Fibroblast of lung (primary cell): ENCODE results near the gene DIP2C. TPM values are rescaled to one million over a fixed set of nuclear protein-coding genes. Genes with fewer than 3 reads are reported as not detected.

Experiments
- DNase-seq, 2 donors: peaks; one replicate each; pipeline versions ENCODE4 v3.0.0 to v3.0.0-alpha.2; 2010; ENCODE audit warnings: low read depth in 2 of 2
- H2AFZ ChIP-seq: 2 replicates; pipeline ENCODE4 v1.5.1; 2012; ENCODE audit warnings: low read length, control low read depth, inconsistent platforms
- H3K27ac ChIP-seq: 2 replicates; pipeline ENCODE4 v1.5.1; 2011; ENCODE audit warnings: low read length, control low read depth; ENCODE audit not compliant: insufficient read depth
- H3K27me3 ChIP-seq: 2 replicates; pipeline ENCODE4 v1.5.1; 2011; ENCODE audit warnings: mild to moderate bottlenecking, low read length; ENCODE audit not compliant: control insufficient read depth, insufficient read depth
- H3K36me3 ChIP-seq: 2 replicates; pipeline ENCODE4 v1.5.1; 2011; ENCODE audit warnings: low read length; ENCODE audit not compliant: control insufficient read depth, insufficient read depth
- H3K4me1 ChIP-seq: 2 replicates; pipeline ENCODE4 v1.5.1; 2011; ENCODE audit warnings: low read length; ENCODE audit not compliant: control insufficient read depth, insufficient read depth; ENCODE audit errors: extremely low read depth
- H3K4me2 ChIP-seq: 2 replicates; pipeline ENCODE4 v1.5.1; 2011; ENCODE audit warnings: low read length, control low read depth; ENCODE audit not compliant: insufficient read depth; ENCODE audit errors: extremely low read depth
- H3K4me3 ChIP-seq, 4 experiments: fragments of 200-600 bp in 1 of 4; sonication (generic) in 1 of 4; replicated peaks in 1 of 4; 2 replicates each; pipeline ENCODE4 v1.5.1; 2011 to 2016; ENCODE audit warnings: low read length in 4 of 4, low read depth in 3 of 4, mild to moderate bottlenecking in 3 of 4, control low read depth in 2 of 4, inconsistent platforms in 1 of 4, mixed read lengths in 1 of 4; ENCODE audit not compliant: insufficient read depth in 1 of 4; ENCODE audit errors: control extremely low read depth in 1 of 4
- H3K79me2 ChIP-seq: 2 replicates; pipeline ENCODE4 v1.5.1; 2012; ENCODE audit warnings: mild to moderate bottlenecking, low read length, inconsistent platforms; ENCODE audit not compliant: control insufficient read depth, insufficient read depth
- H3K9ac ChIP-seq: 2 replicates; pipeline ENCODE4 v1.5.1; 2011; ENCODE audit warnings: mild to moderate bottlenecking, low read length, control low read depth; ENCODE audit not compliant: insufficient read depth
- H3K9me3 ChIP-seq: 2 replicates; pipeline ENCODE4 v1.5.1; 2012; ENCODE audit warnings: low read depth, low read length; ENCODE audit not compliant: control insufficient read depth, insufficient read depth
- H4K20me1 ChIP-seq: 2 replicates; pipeline ENCODE4 v1.5.1; 2011; ENCODE audit warnings: low read length; ENCODE audit not compliant: control insufficient read depth, insufficient read depth; ENCODE audit errors: extremely low read depth
- CTCF ChIP-seq, 2 donors: IDR thresholded peaks in 1 of 2; conservative IDR thresholded peaks in 1 of 2; 1 replicate in 1 of 2; 2 replicates in 1 of 2; pipeline ENCODE4 v1.5.1; 2011 to 2012; ENCODE audit warnings: low read length in 2 of 2, control low read depth in 1 of 2, inconsistent platforms in 1 of 2, low read depth in 1 of 2, mild to moderate bottlenecking in 1 of 2
- EZH2 ChIP-seq: IDR thresholded peaks from 2 replicates; pipeline ENCODE4 v1.5.1; 2012; ENCODE audit warnings: low read length, control low read depth, mild to moderate bottlenecking; ENCODE audit errors: missing control alignments
- polyA plus RNA-seq, 2 donors: library from polyadenylated mRNA; depleted of rRNA in 1 of 2; stranded (reverse) in 1 of 2; unstranded in 1 of 2; fragments of >200 nt; gene quantifications; 2 replicates each; pipeline ENCODE4 v1.2.1, GENCODE V29; 2011 to 2012; ENCODE audit warnings: missing spikeins in 1 of 2
- total RNA-seq: library from RNA; depleted of rRNA; stranded (reverse); fragments of >200 nt; gene quantifications from 2 replicates; pipeline ENCODE4 v1.2.1, GENCODE V29; 2014

DIP2C gene
- total and polyA plus RNA-seq, 2 donors (not counting 1 experiment from before 2014, with no cell fraction given), result 10.7 to 18.3 TPM

DNA sequence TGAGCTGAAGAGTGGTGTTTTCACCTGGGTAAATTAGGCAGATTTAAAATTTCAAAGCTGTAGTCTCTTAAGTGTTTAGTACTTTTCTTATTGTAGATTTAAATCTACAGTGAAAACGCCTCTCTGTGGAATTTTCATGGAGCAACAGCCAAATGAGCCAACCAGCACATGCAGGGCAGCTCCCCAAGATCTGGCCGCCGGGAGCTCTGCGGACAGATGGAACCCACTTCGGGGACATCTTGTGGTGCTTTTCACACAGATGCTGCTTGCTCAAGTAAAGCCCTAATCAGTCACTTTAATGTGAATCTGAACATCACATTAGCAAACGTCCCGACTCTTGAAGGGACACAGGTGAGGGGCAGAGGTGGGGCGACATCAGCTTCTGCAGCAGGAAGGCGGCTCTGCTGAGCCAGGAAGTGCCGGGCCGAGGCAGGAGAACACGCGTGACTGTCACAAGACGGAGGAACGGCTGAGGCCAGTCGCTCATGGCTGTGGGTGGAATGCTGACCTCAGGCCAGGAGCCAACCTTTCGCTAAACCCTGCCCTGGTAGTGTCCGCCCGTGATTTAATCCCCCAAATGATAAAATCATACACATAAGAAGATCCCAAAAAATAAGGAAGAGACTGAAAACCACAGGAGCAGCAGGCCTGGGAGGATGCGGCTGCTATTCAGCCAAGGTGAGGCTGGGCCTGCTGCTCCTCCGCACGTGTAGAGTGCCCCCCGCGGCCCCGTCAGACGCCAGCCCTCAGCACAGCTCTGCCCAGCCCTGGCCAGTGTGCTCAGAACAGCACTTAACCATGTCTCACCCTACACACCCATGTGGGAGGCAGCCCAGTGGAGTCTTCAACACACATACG is 297.4 kb downstream of the DIP2C start:
- Histone ChIP-seq H3K27me3 (no peaks in the 10 kb centered on the region), H3K36me3 (peaks cover 6% of the 10 kb centered on the region), H3K79me2 (no peaks in the 10 kb centered on the region), H2AFZ (no peak overlapping the region), H3K4me1 (no peaks in the 10 kb centered on the region), H4K20me1 (no peaks in the 10 kb centered on the region), H3K9ac (no peak overlapping the region), H3K4me3 (no peak overlapping the region), H3K4me2 (no peak overlapping the region), H3K27ac (no peak overlapping the region), H3K9me3 (no peaks in the 10 kb centered on the region)
- TF ChIP-seq CTCF (conservative IDR thresholded peaks at IDR 0.05 in 1 of 2, IDR thresholded peaks at IDR 0.05 in 1 of 2; ENCODE audit: low read depth in 1 of 2, low read length in 2 of 2), result no peak
- TF ChIP-seq EZH2, result no peak
- no peak for DNase-seq

DNA sequence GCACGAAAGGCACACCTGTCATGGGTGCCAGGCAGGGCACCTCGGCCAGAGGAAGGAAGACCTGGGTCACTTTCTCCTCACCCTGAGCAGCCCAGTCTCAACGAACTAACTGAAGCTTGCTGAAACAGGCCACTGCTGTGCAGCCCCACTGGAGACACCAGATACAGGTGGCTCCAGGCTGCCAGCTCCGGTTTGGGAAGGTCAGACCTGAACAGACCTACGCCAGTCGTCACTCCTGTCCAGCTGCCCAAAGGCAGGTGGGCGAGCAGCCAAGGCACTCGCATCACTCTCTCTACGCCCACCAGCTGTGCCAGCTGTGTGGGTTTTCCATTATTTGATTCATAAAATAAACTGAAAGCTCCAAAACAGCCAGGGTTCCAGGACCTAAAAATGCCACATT is 298.2 kb downstream of the DIP2C start:
- Histone ChIP-seq H3K9ac (no peak overlapping the region), H4K20me1 (no peaks in the 10 kb centered on the region), H3K79me2 (no peaks in the 10 kb centered on the region), H3K4me1 (no peaks in the 10 kb centered on the region), H3K27ac (no peak overlapping the region), H3K9me3 (no peaks in the 10 kb centered on the region), H3K4me3 (no peak overlapping the region), H2AFZ (no peak overlapping the region), H3K4me2 (no peak overlapping the region), H3K36me3 (peaks cover 7% of the 10 kb centered on the region), H3K27me3 (no peaks in the 10 kb centered on the region)
- no peak for DNase-seq
- TF ChIP-seq EZH2 (no peak), CTCF (conservative IDR thresholded peaks at IDR 0.05 in 1 of 2, IDR thresholded peaks at IDR 0.05 in 1 of 2; ENCODE audit: low read depth in 1 of 2, low read length in 2 of 2) (no peak)

- Histone ChIP-seq H3K4me2 (no peak overlapping the region), H3K79me2 (no peaks in the 10 kb centered on the region), H3K27ac (no peak overlapping the region), H3K4me3 (no peak overlapping the region), H3K9ac (no peak overlapping the region), H3K27me3 (no peaks in the 10 kb centered on the region), H3K4me1 (no peaks in the 10 kb centered on the region), H3K36me3 (peaks cover 7% of the 10 kb centered on the region), H4K20me1 (no peaks in the 10 kb centered on the region), H2AFZ (no peak overlapping the region), H3K9me3 (no peaks in the 10 kb centered on the region)
- DNase-seq, result no peak
- no peak for TF ChIP-seq CTCF (conservative IDR thresholded peaks at IDR 0.05 in 1 of 2, IDR thresholded peaks at IDR 0.05 in 1 of 2; ENCODE audit: low read depth in 1 of 2, low read length in 2 of 2)
- no peak for TF ChIP-seq EZH2
Measured at GRCh38 chr10:390449-391100, 298.9 kb downstream of the DIP2C start.
